H9 (cell line): Measurements from ENCODE around the gene PROK1. TPM values are rescaled to one million over a fixed set of nuclear protein-coding genes. Genes with fewer than 3 reads are reported as not detected.

Experiments used
- DNase-seq: peaks from one replicate; pipeline ENCODE4 v3.0.0-alpha.2; 2017
- H2AFZ ChIP-seq: one replicate; pipeline ENCODE4 v1.6.1; 2013; ENCODE audit warnings: mild to moderate bottlenecking, low read length, control low read depth, moderate library complexity
- H2AK5ac ChIP-seq: 2 replicates; pipeline ENCODE4 v1.6.1; 2013; ENCODE audit warnings: low read length, control low read depth, mixed read lengths; ENCODE audit not compliant: insufficient read length
- H2BK120ac ChIP-seq: one replicate; pipeline ENCODE4 v1.6.1; 2013; ENCODE audit warnings: low read depth, mild to moderate bottlenecking, low read length, control low read depth, inconsistent platforms; ENCODE audit not compliant: poor library complexity, severe bottlenecking
- H2BK12ac ChIP-seq: 2 replicates; pipeline ENCODE4 v1.6.1; 2013; ENCODE audit warnings: low read length, control low read depth, mixed read lengths, low read depth; ENCODE audit not compliant: insufficient read length
- H2BK15ac ChIP-seq: 2 replicates; pipeline ENCODE4 v1.6.1; 2013; ENCODE audit warnings: low read depth, low read length, control low read depth
- H2BK20ac ChIP-seq: one replicate; pipeline ENCODE4 v1.6.1; 2013; ENCODE audit warnings: low read depth, mild to moderate bottlenecking, low read length, control low read depth, inconsistent platforms; ENCODE audit not compliant: poor library complexity, severe bottlenecking
- H2BK5ac ChIP-seq: 2 replicates; pipeline ENCODE4 v1.6.1; 2013; ENCODE audit warnings: low read length, control low read depth, mixed read lengths; ENCODE audit not compliant: insufficient read length
- H3K14ac ChIP-seq: 2 replicates; pipeline ENCODE4 v1.6.1; 2013; ENCODE audit warnings: low read length, control low read depth; ENCODE audit not compliant: insufficient read depth
- H3K18ac ChIP-seq: 2 replicates; pipeline ENCODE4 v1.6.1; 2013; ENCODE audit warnings: low read depth, mild to moderate bottlenecking, mixed read lengths, low read length, control low read depth; ENCODE audit not compliant: insufficient read length
- H3K23ac ChIP-seq: 2 replicates; pipeline ENCODE4 v1.6.1; 2013; ENCODE audit warnings: low read length, control low read depth, mixed read lengths, low read depth; ENCODE audit not compliant: insufficient read length
- H3K23me2 ChIP-seq: 2 replicates; pipeline ENCODE4 v1.6.1; 2013; ENCODE audit warnings: low read depth, mild to moderate bottlenecking, mixed read lengths, low read length, control low read depth; ENCODE audit not compliant: insufficient read length, poor library complexity, severe bottlenecking
- H3K27ac ChIP-seq: 2 replicates; pipeline ENCODE4 v1.5.1; 2013; ENCODE audit warnings: low read length, control low read depth, mixed read lengths, low read depth; ENCODE audit not compliant: insufficient read length
- H3K27me3 ChIP-seq: 2 replicates; pipeline ENCODE4 v1.6.1; 2013; ENCODE audit warnings: low read length, control low read depth, inconsistent platforms; ENCODE audit not compliant: insufficient read depth
- H3K4ac ChIP-seq: 2 replicates; pipeline ENCODE4 v1.6.1; 2013; ENCODE audit warnings: low read depth, mild to moderate bottlenecking, control low read depth, inconsistent platforms, low read length, moderate library complexity
- H3K4me1 ChIP-seq: 2 replicates; pipeline ENCODE4 v1.6.1; 2013; ENCODE audit warnings: low read length, control low read depth, inconsistent platforms; ENCODE audit not compliant: insufficient read depth
- H3K4me2 ChIP-seq: 2 replicates; pipeline ENCODE4 v1.6.1; 2013; ENCODE audit warnings: low read length, control low read depth, mixed read lengths; ENCODE audit not compliant: insufficient read length, insufficient read depth
- H3K56ac ChIP-seq: 2 replicates; pipeline ENCODE4 v1.6.1; 2013; ENCODE audit warnings: low read depth, mild to moderate bottlenecking, mixed read lengths, low read length, control low read depth; ENCODE audit not compliant: insufficient read length
- H3K79me1 ChIP-seq: 2 replicates; pipeline ENCODE4 v1.6.1; 2013; ENCODE audit warnings: low read depth, mild to moderate bottlenecking, moderate library complexity, low read length, control low read depth, inconsistent platforms; ENCODE audit not compliant: insufficient read depth, poor library complexity, severe bottlenecking
- H3K79me2 ChIP-seq: 2 replicates; pipeline ENCODE4 v1.6.1; 2013; ENCODE audit warnings: low read length, control low read depth, inconsistent platforms; ENCODE audit not compliant: insufficient read depth
- H3K9ac ChIP-seq: 2 replicates; pipeline ENCODE4 v1.6.1; 2013; ENCODE audit warnings: low read length, control low read depth, mixed read lengths; ENCODE audit not compliant: insufficient read length; ENCODE audit errors: extremely low read depth
- H3K9me3 ChIP-seq: one replicate; pipeline ENCODE4 v1.6.1; 2013; ENCODE audit warnings: low read depth, low read length, inconsistent platforms; ENCODE audit not compliant: control insufficient read depth
- H3T11ph ChIP-seq: one replicate; pipeline ENCODE4 v1.6.1; 2013; ENCODE audit warnings: mild to moderate bottlenecking, low read length, control low read depth, inconsistent platforms
- H4K20me1 ChIP-seq: one replicate; pipeline ENCODE4 v1.6.1; 2013; ENCODE audit not compliant: control insufficient read depth, insufficient read length, insufficient read depth
- H4K5ac ChIP-seq: 2 replicates; pipeline ENCODE4 v1.6.1; 2013; ENCODE audit warnings: low read depth, mild to moderate bottlenecking, mixed read lengths, low read length, control low read depth; ENCODE audit not compliant: insufficient read length
- H4K8ac ChIP-seq: replicated peaks from 2 replicates; pipeline ENCODE4 v1.6.1; 2013; ENCODE audit warnings: low read length, control low read depth, mixed read lengths, low read depth; ENCODE audit not compliant: insufficient read length
- H4K91ac ChIP-seq: 2 replicates; pipeline ENCODE4 v1.6.1; 2013; ENCODE audit warnings: low read depth, mild to moderate bottlenecking, moderate library complexity, mixed read lengths, low read length, control low read depth; ENCODE audit not compliant: insufficient read length
- H3K27ac Mint-ChIP-seq, 3 experiments: 2 replicates in 2 of 3; 3 replicates in 1 of 3; pipeline ENCODE4 v1.8.0; 2020 to 2021; ENCODE audit warnings: mixed read lengths in 3 of 3, mild to moderate bottlenecking in 1 of 3, moderate library complexity in 1 of 3
- H3K27me3 Mint-ChIP-seq: 2 replicates; pipeline ENCODE4 v1.8.0; 2021; ENCODE audit warnings: low read depth, mild to moderate bottlenecking, moderate library complexity, mixed read lengths
- H3K36me3 Mint-ChIP-seq, 3 experiments: 2 replicates in 2 of 3; 3 replicates in 1 of 3; pipeline ENCODE4 v1.8.0; 2020 to 2021; ENCODE audit warnings: low read depth in 3 of 3, mixed read lengths in 3 of 3; ENCODE audit not compliant: insufficient read depth in 1 of 3
- H3K4me1 Mint-ChIP-seq, 2 experiments: 2 replicates each; pipeline ENCODE4 v1.8.0; 2020; ENCODE audit warnings: mixed read lengths in 2 of 2
- H3K4me3 Mint-ChIP-seq, 2 experiments: 2 replicates in 1 of 2; 3 replicates in 1 of 2; pipeline ENCODE4 v1.8.0; 2020 to 2021; ENCODE audit warnings: mild to moderate bottlenecking in 2 of 2, mixed read lengths in 2 of 2, moderate library complexity in 1 of 2
- H3K9me3 Mint-ChIP-seq, 2 experiments: 2 replicates in 1 of 2; 3 replicates in 1 of 2; pipeline ENCODE4 v1.8.0; 2020; ENCODE audit warnings: mild to moderate bottlenecking in 2 of 2, mixed read lengths in 2 of 2, moderate library complexity in 1 of 2
- whole genome bisulfite sequencing: extraction: QIAGEN DNeasy Blood & Tissue Kit; methylation state at CpG from one replicate; pipeline ENCODE4 v1.1.7; 2013; ENCODE audit warnings: missing lambda C conversion rate, low lambda C conversion rate, mixed read lengths; ENCODE audit not compliant: insufficient read length; ENCODE audit errors: extremely low coverage; 5-methylcytosine and 5-hydroxymethylcytosine counted together
- total RNA-seq: library from RNA; stranded (reverse); gene quantifications from 2 replicates; pipeline ENCODE4 v1.2.1, GENCODE V29; 2021
- TF ChIP-seq, protein P1 (sequence below): fragments of 200-600 bp; sonication (generic); conservative IDR thresholded peaks from 3 replicates; pipeline ENCODE4 v1.8.0; 2021; ENCODE audit warnings: antibody characterized with exemption, mild to moderate bottlenecking

The PROK1 gene
- total RNA-seq, 1 experiment from 2014 or later, result not detected

DNA sequence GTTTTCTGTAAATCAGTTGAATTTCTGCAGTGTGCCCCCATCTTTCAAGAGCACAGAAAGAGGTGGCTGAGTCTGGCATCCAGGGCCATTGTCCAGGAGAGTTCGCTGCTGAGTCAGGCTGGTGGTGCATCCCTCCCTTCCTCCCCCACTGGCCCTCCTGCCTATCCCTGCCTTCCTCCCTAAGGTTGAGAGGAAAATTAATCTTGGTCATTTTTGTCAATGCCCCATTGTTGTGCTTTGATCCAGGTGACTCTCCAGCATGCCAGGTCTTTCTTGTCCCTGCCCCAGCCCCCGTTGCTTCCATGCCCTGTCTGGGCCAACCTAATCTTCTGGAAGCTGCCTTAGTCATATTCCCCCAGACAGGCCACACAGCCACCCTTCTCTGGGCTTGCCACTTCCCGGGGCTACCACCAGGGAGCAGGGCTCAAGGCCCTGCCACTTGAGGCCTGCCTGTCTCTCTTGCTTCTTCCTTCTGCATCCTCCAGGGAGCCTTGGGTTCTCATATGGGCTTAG lies 26.6 kb downstream of the PROK1 start:
- Histone ChIP-seq H3K79me1 (no peaks in the 10 kb centered on the region), H2BK15ac (no peak overlapping the region), H3K79me2 (no peaks in the 10 kb centered on the region), H3K14ac (no peak overlapping the region), H4K5ac (no peak overlapping the region), H3K27ac (no peak overlapping the region), H3K23ac (no peak overlapping the region), H2AK5ac (no peak overlapping the region), H3K4me2 (no peak overlapping the region), H3K27me3 (no peaks in the 10 kb centered on the region), H2BK20ac (no peak overlapping the region), H3K9me3 (no peaks in the 10 kb centered on the region), H4K20me1 (no peaks in the 10 kb centered on the region), H4K91ac (no peak overlapping the region), H3K4ac (no peak overlapping the region), H3K18ac (no peak overlapping the region), H3K9ac (no peak overlapping the region), H3K56ac (no peak overlapping the region), H3K23me2 (no peaks in the 10 kb centered on the region), H2BK120ac (no peak overlapping the region), H2AFZ (no peak overlapping the region), H3T11ph (no peak overlapping the region), H2BK5ac (no peak overlapping the region), H4K8ac (no peak overlapping the region), H3K4me1 (no peaks in the 10 kb centered on the region), H2BK12ac (no peak overlapping the region)
- peaks cover 31 to 37% of the 10 kb centered on the region in 2 experiments for H3K4me1 Mint-ChIP-seq
- H3K4me3 Mint-ChIP-seq, result no peak overlapping the region
- no CpG with 5 or more reads among the region's 3 CpGs for WGBS
- no peaks in the 10 kb centered on the region for H3K27me3 Mint-ChIP-seq
- no peaks in the 10 kb centered on the region for H3K9me3 Mint-ChIP-seq
- H3K36me3 Mint-ChIP-seq, result no peaks in the 10 kb centered on the region
- TF ChIP-seq, protein P1, sequence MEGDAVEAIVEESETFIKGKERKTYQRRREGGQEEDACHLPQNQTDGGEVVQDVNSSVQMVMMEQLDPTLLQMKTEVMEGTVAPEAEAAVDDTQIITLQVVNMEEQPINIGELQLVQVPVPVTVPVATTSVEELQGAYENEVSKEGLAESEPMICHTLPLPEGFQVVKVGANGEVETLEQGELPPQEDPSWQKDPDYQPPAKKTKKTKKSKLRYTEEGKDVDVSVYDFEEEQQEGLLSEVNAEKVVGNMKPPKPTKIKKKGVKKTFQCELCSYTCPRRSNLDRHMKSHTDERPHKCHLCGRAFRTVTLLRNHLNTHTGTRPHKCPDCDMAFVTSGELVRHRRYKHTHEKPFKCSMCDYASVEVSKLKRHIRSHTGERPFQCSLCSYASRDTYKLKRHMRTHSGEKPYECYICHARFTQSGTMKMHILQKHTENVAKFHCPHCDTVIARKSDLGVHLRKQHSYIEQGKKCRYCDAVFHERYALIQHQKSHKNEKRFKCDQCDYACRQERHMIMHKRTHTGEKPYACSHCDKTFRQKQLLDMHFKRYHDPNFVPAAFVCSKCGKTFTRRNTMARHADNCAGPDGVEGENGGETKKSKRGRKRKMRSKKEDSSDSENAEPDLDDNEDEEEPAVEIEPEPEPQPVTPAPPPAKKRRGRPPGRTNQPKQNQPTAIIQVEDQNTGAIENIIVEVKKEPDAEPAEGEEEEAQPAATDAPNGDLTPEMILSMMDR, result peak; percentile 67; the same call in 2 of the 3 replicates
- DNase-seq, result peak; percentile 75
- 0 out of 7 replicates have a peak overlapping the region, but pooled peaks of 1 of the 3 experiments have one; percentile 15 for H3K27ac Mint-ChIP-seq
